H1 (cell line): Measurements from ENCODE around the gene SDF2L1. TPM values are rescaled to one million over a fixed set of nuclear protein-coding genes. Genes with fewer than 3 reads are reported as not detected.
A peak's percentile ranks its signal among the peaks of the same experiment; 100 is the strongest.

Experiments used
- CTCF ChIA-PET: fragments of 300-600 bp; sonication (Branson Sonifier 250); formaldehyde crosslinking; loops from one replicate; lab custom pipeline; 2021; ENCODE audit not compliant: partially characterized antibody; lab: Charles Lee
- POLR2A ChIA-PET: fragments of 300-600 bp; sonication (Branson Sonifier 250); formaldehyde crosslinking; loops from one replicate; lab custom pipeline; 2021; ENCODE audit warnings: inconsistent platforms; ENCODE audit not compliant: partially characterized antibody; lab: Charles Lee
- DNase-seq, 2 experiments: peaks; one replicate each; pipeline versions ENCODE4 v3.0.0 to v3.0.0-alpha.2; 2010 to 2022; ENCODE audit warnings: low spot score in 2 of 2, low read depth in 1 of 2, mixed read lengths in 1 of 2
- FAIRE-seq: peaks from 2 replicates; lab custom pipeline; 2011; peaks lifted over from hg19 to GRCh38; lab: Jason Lieb, UNC
- H2AFZ ChIP-seq: 2 replicates; pipeline ENCODE4 v1.8.1; 2012; ENCODE audit warnings: low read length, inconsistent platforms
- H2AK5ac ChIP-seq: 2 replicates; pipeline ENCODE4 v1.6.1; 2013; ENCODE audit warnings: low read depth, low read length
- H2BK120ac ChIP-seq: replicated peaks from 2 replicates; pipeline ENCODE3; 2013; ENCODE audit warnings: low read depth, low read length, inconsistent platforms
- H2BK12ac ChIP-seq: 2 replicates; pipeline ENCODE4 v1.6.1; 2013; ENCODE audit warnings: low read depth, low read length
- H2BK15ac ChIP-seq: 2 replicates; pipeline ENCODE4 v1.6.1; 2013; ENCODE audit warnings: low read length
- H2BK20ac ChIP-seq: 2 replicates; pipeline ENCODE4 v1.6.1; 2013; ENCODE audit warnings: low read length
- H2BK5ac ChIP-seq: 2 replicates; pipeline ENCODE4 v1.6.1; 2013; ENCODE audit warnings: low read depth, low read length
- H3K14ac ChIP-seq: 2 replicates; pipeline ENCODE4 v1.6.1; 2013; ENCODE audit warnings: inconsistent platforms; ENCODE audit not compliant: insufficient read length
- H3K18ac ChIP-seq: 2 replicates; pipeline ENCODE4 v1.6.1; 2013; ENCODE audit warnings: low read length; ENCODE audit errors: extremely low read depth
- H3K23ac ChIP-seq: 2 replicates; pipeline ENCODE4 v1.6.1; 2013; ENCODE audit warnings: inconsistent platforms; ENCODE audit not compliant: insufficient read length
- H3K23me2 ChIP-seq: 2 replicates; pipeline ENCODE4 v1.6.1; 2013; ENCODE audit warnings: low read depth, low read length
- H3K27ac ChIP-seq: 2 replicates; pipeline ENCODE4 v1.6.1; 2011; ENCODE audit warnings: low read depth, low read length, inconsistent platforms
- H3K27me3 ChIP-seq, 4 experiments: replicated peaks in 1 of 4; 1 replicate in 1 of 4; 2 replicates in 3 of 4; pipeline versions ENCODE4 v1.6.1 to v1.8.1; 2011 to 2013; ENCODE audit warnings: low read length in 3 of 4, mild to moderate bottlenecking in 3 of 4, inconsistent platforms in 2 of 4, mixed read lengths in 2 of 4, moderate library complexity in 1 of 4; ENCODE audit not compliant: control insufficient read depth in 3 of 4, insufficient read depth in 3 of 4; ENCODE audit errors: extremely low read depth in 1 of 4
- H3K36me3 ChIP-seq, 4 experiments: 2 replicates each; pipeline versions ENCODE4 v1.6.1 to v1.8.1; 2011 to 2013; ENCODE audit warnings: mild to moderate bottlenecking in 4 of 4, low read length in 3 of 4, moderate library complexity in 2 of 4, control low read depth in 1 of 4, inconsistent platforms in 1 of 4; ENCODE audit not compliant: insufficient read depth in 4 of 4, control insufficient read depth in 2 of 4
- H3K4ac ChIP-seq: replicated peaks from 2 replicates; pipeline ENCODE3; 2013; ENCODE audit warnings: low read length, low read depth, mixed read lengths, inconsistent platforms; ENCODE audit not compliant: insufficient read length
- H3K4me1 ChIP-seq, 4 experiments: replicated peaks in 1 of 4; 1 replicate in 1 of 4; 2 replicates in 3 of 4; pipeline versions ENCODE4 v1.6.1 to v1.8.1; 2011 to 2013; ENCODE audit warnings: low read length in 3 of 4, inconsistent platforms in 2 of 4, mixed read lengths in 1 of 4; ENCODE audit not compliant: insufficient read depth in 4 of 4, control insufficient read depth in 3 of 4
- H3K4me2 ChIP-seq, 2 experiments: 2 replicates each; pipeline versions ENCODE4 v1.6.1 to v1.8.1; 2011 to 2013; ENCODE audit warnings: low read depth in 2 of 2, low read length in 2 of 2, control low read depth in 1 of 2, inconsistent platforms in 1 of 2, mild to moderate bottlenecking in 1 of 2; ENCODE audit not compliant: insufficient read depth in 1 of 2
- H3K4me3 ChIP-seq, 4 experiments: fragments of 200-600, 300-600 bp in 1 of 4; sonication (generic), shearing (Covaris generic), sonication (Bioruptor Twin) in 1 of 4; 2 replicates each; pipeline versions ENCODE4 v1.5.1 to v1.8.1; 2011 to 2016; ENCODE audit warnings: low read length in 4 of 4, low read depth in 3 of 4, control low read depth in 2 of 4, inconsistent platforms in 2 of 4, mild to moderate bottlenecking in 2 of 4, mixed read lengths in 1 of 4, moderate library complexity in 1 of 4; ENCODE audit not compliant: insufficient read depth in 2 of 4; ENCODE audit errors: extremely low read depth in 1 of 4
- H3K56ac ChIP-seq: replicated peaks from 2 replicates; pipeline ENCODE3; 2013; ENCODE audit warnings: low read depth, mild to moderate bottlenecking, mixed read lengths, low read length, inconsistent platforms; ENCODE audit not compliant: insufficient read length
- H3K79me1 ChIP-seq: 2 replicates; pipeline ENCODE4 v1.6.1; 2013; ENCODE audit warnings: low read depth, low read length, control low read depth
- H3K79me2 ChIP-seq, 2 experiments: 2 replicates each; pipeline versions ENCODE4 v1.6.1 to v1.8.1; 2012 to 2013; ENCODE audit warnings: low read length in 2 of 2, mild to moderate bottlenecking in 2 of 2, inconsistent platforms in 1 of 2; ENCODE audit not compliant: insufficient read depth in 2 of 2, control insufficient read depth in 1 of 2
- H3K9ac ChIP-seq, 4 experiments: replicated peaks in 1 of 4; 1 replicate in 1 of 4; 2 replicates in 3 of 4; pipeline versions ENCODE4 v1.6.1 to v1.8.1; 2011 to 2013; ENCODE audit warnings: low read depth in 3 of 4, low read length in 3 of 4, control low read depth in 2 of 4, mild to moderate bottlenecking in 2 of 4, moderate library complexity in 2 of 4, inconsistent platforms in 1 of 4; ENCODE audit errors: extremely low read depth in 1 of 4
- H3K9me3 ChIP-seq, 2 experiments: 2 replicates each; pipeline versions ENCODE4 v1.6.1 to v1.8.1; 2012 to 2013; ENCODE audit warnings: mild to moderate bottlenecking in 2 of 2, moderate library complexity in 2 of 2, control low read depth in 1 of 2, inconsistent platforms in 1 of 2, low read depth in 1 of 2, low read length in 1 of 2, mixed read lengths in 1 of 2; ENCODE audit not compliant: insufficient read depth in 2 of 2
- H4K20me1 ChIP-seq, 2 experiments: replicated peaks in 1 of 2; 2 replicates each; pipeline versions ENCODE3 to v1.8.1; 2011 to 2013; ENCODE audit warnings: inconsistent platforms in 2 of 2, low read length in 2 of 2, mild to moderate bottlenecking in 1 of 2; ENCODE audit not compliant: insufficient read depth in 2 of 2, control insufficient read depth in 1 of 2
- H4K5ac ChIP-seq: 2 replicates; pipeline ENCODE4 v1.6.1; 2013; ENCODE audit warnings: low read length, low read depth, mixed read lengths, inconsistent platforms; ENCODE audit not compliant: insufficient read length
- H4K8ac ChIP-seq: 2 replicates; pipeline ENCODE4 v1.8.0; 2013; ENCODE audit warnings: mild to moderate bottlenecking, moderate library complexity, low read length, inconsistent platforms; ENCODE audit not compliant: insufficient read depth; ENCODE audit errors: extremely low read depth
- H4K91ac ChIP-seq: replicated peaks from 2 replicates; pipeline ENCODE3; 2013; ENCODE audit warnings: low read length, mixed read lengths, inconsistent platforms; ENCODE audit not compliant: insufficient read length
- ASH2L ChIP-seq: fragments of 200-600, 300-600 bp; sonication (generic); IDR thresholded peaks from one replicate; pipeline ENCODE4 v1.7.1; 2017; ENCODE audit warnings: low read length
- PHF8 ChIP-seq: fragments of 200-600 bp; sonication (generic); conservative IDR thresholded peaks from 2 replicates; pipeline ENCODE4 v1.7.1; 2012; ENCODE audit warnings: low read depth, mild to moderate bottlenecking, inconsistent platforms, low read length, moderate library complexity
- POLR2A ChIP-seq, 2 experiments: IDR thresholded peaks; 1 replicate in 1 of 2; 2 replicates in 1 of 2; pipeline ENCODE4 v1.6.1; 2011; ENCODE audit warnings: low read depth in 2 of 2, low read length in 2 of 2, mild to moderate bottlenecking in 2 of 2; ENCODE audit errors: control extremely low read depth in 1 of 2
- POU5F1 ChIP-seq: IDR thresholded peaks from 2 replicates; pipeline ENCODE4 v1.6.1; 2011; ENCODE audit warnings: low read depth, mild to moderate bottlenecking, low read length, moderate library complexity
- TAF7 ChIP-seq: optimal IDR thresholded peaks from 2 replicates; pipeline ENCODE3; 2011; ENCODE audit warnings: low read depth, mild to moderate bottlenecking, inconsistent platforms, low read length, moderate library complexity, borderline replicate concordance
- TEAD4 ChIP-seq: IDR thresholded peaks from 2 replicates; pipeline ENCODE4 v1.6.1; 2012; ENCODE audit warnings: low read depth, low read length, inconsistent platforms, mixed read lengths
- WGBS, 2 experiments: shearing (Covaris generic) in 1 of 2; methylation state at CpG; one replicate each; pipeline versions ENCODE4 v1.1.6 to v1.1.7; 2013 to 2015; ENCODE audit warnings: low lambda C conversion rate in 2 of 2, mixed read lengths in 2 of 2, inconsistent platforms in 1 of 2, low coverage in 1 of 2, missing lambda C conversion rate in 1 of 2; ENCODE audit not compliant: insufficient replicate concordance in 2 of 2, insufficient coverage in 1 of 2, insufficient read length in 1 of 2; ENCODE audit errors: extremely low coverage in 1 of 2, missing lambda C conversion rate in 1 of 2; 5-methylcytosine and 5-hydroxymethylcytosine counted together
- polyA plus RNA-seq, 7 experiments: library from polyadenylated mRNA; depleted of rRNA in 3 of 7; stranded (reverse) in 5 of 7; unstranded in 2 of 7; fragments of >200 nt in 5 of 7; fragments of 200-250 nt in 2 of 7; gene quantifications; 1 replicate in 5 of 7; 2 replicates in 1 of 7; 4 replicates in 1 of 7; pipeline versions ENCODE4 v1.2.1 to v1.2.3, GENCODE V29; 2011 to 2013; ENCODE audit warnings: missing spikeins in 2 of 7, mixed read lengths in 2 of 7
- total RNA-seq: library from RNA; stranded (reverse); fragmentation: NEBNext Ultra II Directional; extraction: Animal tissue kit (Norgen Biotek cat#: 25700); gene quantifications from 2 replicates; pipeline ENCODE4 v1.2.1, GENCODE V29; 2021

The SDF2L1 gene
- total and polyA plus RNA-seq, 2 of the 8 experiments (the other 6 are each of a cell fraction or from before 2014, with no cell fraction given) = 51.1 to 59.6 TPM

GRCh38 chr22:21626735-21627469, 15.2 kb upstream of the SDF2L1 start:
- peaks cover 0 to 3% (median 2%) of the 10 kb centered on the region in 4 experiments; a peak in 3 of 7 replicates for H3K4me1 ChIP-seq
- H4K5ac ChIP-seq = no peak overlapping the region
- H2AK5ac ChIP-seq = no peak overlapping the region
- no peak overlapping the region for H3K4ac ChIP-seq
- H2BK20ac ChIP-seq = no peak overlapping the region
- H3K27me3 ChIP-seq = no peaks in the 10 kb centered on the region
- H3K14ac ChIP-seq = no peak overlapping the region
- peaks cover 0 to 14% (median 3%) of the 10 kb centered on the region in 4 experiments; a peak in 4 of 8 replicates for H3K36me3 ChIP-seq
- no peak for DNase-seq
- no peak overlapping the region for H3K9ac ChIP-seq
- H3K79me2 ChIP-seq = peaks cover 0 to 12% of the 10 kb centered on the region in 2 experiments; a peak in 1 of 4 replicates
- H2BK12ac ChIP-seq = no peak overlapping the region
- no peak overlapping the region for H2BK15ac ChIP-seq
- no peaks in the 10 kb centered on the region for H3K9me3 ChIP-seq
- no peak overlapping the region for H2BK120ac ChIP-seq
- FAIRE-seq = no peak
- no peak overlapping the region for H3K4me2 ChIP-seq
- H4K8ac ChIP-seq = no peak overlapping the region; the same call in 1 of the 2 replicates
- no peak overlapping the region for H3K27ac ChIP-seq
- H3K23me2 ChIP-seq = no peaks in the 10 kb centered on the region; the same call in 1 of the 2 replicates
- H3K56ac ChIP-seq = no peak overlapping the region
- H2AFZ ChIP-seq = no peak overlapping the region
- TF ChIP-seq TEAD4 (no peak), PHF8 (no peak), POU5F1 (no peak), TAF7 (no peak), ASH2L (no peak), POLR2A (IDR thresholded peaks at IDR 0.05; ENCODE audit: control extremely low read depth in 1 of 2, low read depth in 2 of 2, low read length in 2 of 2) (peak in 1 of 2 experiments; percentile 30; a peak in 1 of 3 replicates)
- H3K18ac ChIP-seq = no peak overlapping the region
- 80% methylated on average over 11 of the region's 11 CpGs; no CpG with 5 or more reads in 1 of the 2 experiments for WGBS, 2 experiments
- peaks cover 21 to 28% of the 10 kb centered on the region in 2 experiments for H4K20me1 ChIP-seq
- no peak overlapping the region for H3K4me3 ChIP-seq
- CTCF ChIA-PET = interaction anchor here (0.9 to 24.1 kb wide), 5 partner anchors 12 to 375 kb away, joined by 3 to 499 read pairs (median 9); partner anchors contain the start of genes CCDC116 and SDF2L1
- H2BK5ac ChIP-seq = no peak overlapping the region
- POLR2A ChIA-PET = interaction anchor here (0.8 to 10.2 kb wide), 6 partner anchors 11 to 58 kb away, joined by 3 to 74 read pairs (median 4); partner anchors contain the start of gene SDF2L1
- no peak overlapping the region for H4K91ac ChIP-seq
- no peak overlapping the region for H3K23ac ChIP-seq
- H3K79me1 ChIP-seq = 0 out of 2 replicates have a peak, but pooled peaks cover 4% of the 10 kb centered on the region
